ENCODE results near the gene DMAC2L.
A peak's percentile ranks its signal among the peaks of the same experiment; 100 is the strongest.

DMAC2L gene

DNA sequence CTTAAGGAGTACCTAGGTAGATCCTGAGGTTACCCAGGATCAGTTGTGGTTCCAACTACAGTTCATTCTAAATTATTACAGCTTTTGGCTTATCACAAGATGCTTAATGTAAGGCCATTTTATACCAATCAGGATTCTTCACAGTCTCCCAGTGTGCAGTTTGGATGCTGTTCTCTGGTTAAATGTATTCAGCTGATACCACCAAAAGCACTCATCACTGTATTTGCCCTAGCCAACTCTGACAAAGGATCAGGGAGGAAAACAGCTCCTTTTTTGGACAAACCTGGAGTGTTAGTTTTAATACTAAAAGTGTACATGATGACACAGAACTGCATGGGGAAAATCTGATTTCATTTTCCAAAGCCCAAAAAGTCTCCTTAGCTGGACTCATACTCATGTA is 19.5 kb downstream of the DMAC2L start:
- no peak overlapping the region for H3K4me3 ChIP-seq (ENCODE audit: low read length)
- H3K9me3 ChIP-seq (ENCODE audit: control insufficient read depth, low read length) = no peaks in the 10 kb centered on the region
- DNase-seq (ENCODE audit: low read depth) = no peak
- peaks cover 18% of the 10 kb centered on the region for H3K36me3 ChIP-seq (ENCODE audit: control insufficient read depth, insufficient read depth, low read length, severe bottlenecking)
- H3K9ac ChIP-seq (ENCODE audit: low read length) = no peak overlapping the region
- peaks cover 42% of the 10 kb centered on the region for H3K4me1 ChIP-seq (ENCODE audit: control insufficient read depth, insufficient read depth, low read length)
- H3K27me3 ChIP-seq (replicated peaks; ENCODE audit: control insufficient read depth, insufficient read depth, low read length) = no peaks in the 10 kb centered on the region

DNA sequence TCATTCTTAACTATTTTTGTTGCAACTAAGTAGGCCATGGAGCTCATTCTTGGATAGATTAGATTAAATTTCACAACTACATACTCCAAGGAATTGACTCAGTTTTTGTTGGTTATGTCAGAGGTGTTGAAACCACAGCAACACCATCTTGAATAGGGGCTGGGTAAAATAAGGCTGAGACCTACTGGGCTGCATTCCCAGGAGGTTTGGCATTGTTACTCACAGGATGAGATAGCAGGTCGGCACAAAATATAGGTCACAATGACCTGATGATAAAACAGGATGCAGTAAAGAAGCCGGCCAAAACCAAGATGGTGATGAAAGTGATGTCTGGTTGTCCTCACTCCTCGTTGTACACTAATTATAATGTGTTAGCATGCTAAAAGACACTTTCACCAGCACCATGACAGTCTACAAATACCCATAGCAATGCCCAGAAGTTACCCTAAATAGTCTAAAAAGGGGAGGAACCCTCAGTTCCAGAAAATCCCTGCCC is 20.9 kb downstream of the DMAC2L start:
- peak; percentile 79 for DNase-seq (ENCODE audit: low read depth)
- H3K36me3 ChIP-seq (ENCODE audit: control insufficient read depth, insufficient read depth, low read length, severe bottlenecking) = peaks cover 16% of the 10 kb centered on the region
- peaks cover 42% of the 10 kb centered on the region for H3K4me1 ChIP-seq (ENCODE audit: control insufficient read depth, insufficient read depth, low read length)
- H3K4me3 ChIP-seq (ENCODE audit: low read length) = peak overlapping the region; percentile 8
- H3K9me3 ChIP-seq (ENCODE audit: control insufficient read depth, low read length) = no peaks in the 10 kb centered on the region
- no peak overlapping the region for H3K9ac ChIP-seq (ENCODE audit: low read length)
- H3K27me3 ChIP-seq (replicated peaks; ENCODE audit: control insufficient read depth, insufficient read depth, low read length) = no peaks in the 10 kb centered on the region

DNA sequence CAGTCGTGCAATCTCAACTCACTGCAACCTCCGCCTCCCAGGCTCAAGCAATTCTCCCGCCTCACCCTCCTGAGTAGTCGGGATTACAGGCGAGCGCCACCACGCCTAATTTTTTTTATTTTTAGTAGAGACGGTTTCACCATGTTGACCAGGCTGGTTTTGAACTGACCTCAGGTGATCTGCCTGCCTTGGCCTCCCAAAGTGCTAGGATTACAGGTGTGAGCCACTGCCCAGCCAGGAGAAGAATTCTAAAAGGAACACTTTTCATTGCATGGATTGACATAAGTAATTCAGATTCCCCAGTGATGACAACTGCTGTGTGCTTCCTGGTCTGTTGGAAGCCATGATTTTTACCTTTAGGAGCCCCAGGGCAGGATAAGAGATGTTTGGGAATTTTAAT is 22.1 kb downstream of the DMAC2L start:
- Histone ChIP-seq H3K4me3 (ENCODE audit: low read length) (no peak overlapping the region), H3K4me1 (ENCODE audit: control insufficient read depth, insufficient read depth, low read length) (peaks cover 42% of the 10 kb centered on the region), H3K36me3 (ENCODE audit: control insufficient read depth, insufficient read depth, low read length, severe bottlenecking) (peaks cover 14% of the 10 kb centered on the region), H3K9me3 (ENCODE audit: control insufficient read depth, low read length) (no peaks in the 10 kb centered on the region), H3K27me3 (replicated peaks; ENCODE audit: control insufficient read depth, insufficient read depth, low read length) (no peaks in the 10 kb centered on the region), H3K9ac (ENCODE audit: low read length) (no peak overlapping the region)
- DNase-seq (ENCODE audit: low read depth) = no peak

DNA sequence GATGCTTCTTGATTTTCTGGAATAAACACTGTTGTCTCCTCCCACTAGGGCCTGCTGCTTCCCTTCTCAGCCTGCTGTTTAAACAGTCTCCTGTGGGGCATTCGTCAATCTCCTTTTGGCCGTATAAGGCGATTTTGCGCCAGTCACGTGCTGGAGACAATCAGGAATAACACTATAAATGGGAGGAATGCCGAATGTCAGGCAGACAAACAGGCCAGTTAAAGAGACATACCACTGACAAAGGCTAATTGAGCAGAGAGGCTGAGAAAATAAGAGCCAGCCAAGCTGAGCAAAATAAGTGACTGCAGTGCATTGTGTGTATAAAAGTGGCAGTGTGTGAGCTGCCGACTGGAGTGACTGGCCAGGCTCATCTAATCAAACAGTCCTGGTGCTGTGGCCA is 23.3 kb downstream of the DMAC2L start:
- Histone ChIP-seq H3K36me3 (ENCODE audit: control insufficient read depth, insufficient read depth, low read length, severe bottlenecking) (peaks cover 3% of the 10 kb centered on the region), H3K4me3 (ENCODE audit: low read length) (no peak overlapping the region), H3K9ac (ENCODE audit: low read length) (peak overlapping the region; percentile 13), H3K4me1 (ENCODE audit: control insufficient read depth, insufficient read depth, low read length) (peaks cover 42% of the 10 kb centered on the region), H3K9me3 (ENCODE audit: control insufficient read depth, low read length) (no peaks in the 10 kb centered on the region), H3K27me3 (replicated peaks; ENCODE audit: control insufficient read depth, insufficient read depth, low read length) (no peaks in the 10 kb centered on the region)
- no peak for DNase-seq (ENCODE audit: low read depth)

DNA sequence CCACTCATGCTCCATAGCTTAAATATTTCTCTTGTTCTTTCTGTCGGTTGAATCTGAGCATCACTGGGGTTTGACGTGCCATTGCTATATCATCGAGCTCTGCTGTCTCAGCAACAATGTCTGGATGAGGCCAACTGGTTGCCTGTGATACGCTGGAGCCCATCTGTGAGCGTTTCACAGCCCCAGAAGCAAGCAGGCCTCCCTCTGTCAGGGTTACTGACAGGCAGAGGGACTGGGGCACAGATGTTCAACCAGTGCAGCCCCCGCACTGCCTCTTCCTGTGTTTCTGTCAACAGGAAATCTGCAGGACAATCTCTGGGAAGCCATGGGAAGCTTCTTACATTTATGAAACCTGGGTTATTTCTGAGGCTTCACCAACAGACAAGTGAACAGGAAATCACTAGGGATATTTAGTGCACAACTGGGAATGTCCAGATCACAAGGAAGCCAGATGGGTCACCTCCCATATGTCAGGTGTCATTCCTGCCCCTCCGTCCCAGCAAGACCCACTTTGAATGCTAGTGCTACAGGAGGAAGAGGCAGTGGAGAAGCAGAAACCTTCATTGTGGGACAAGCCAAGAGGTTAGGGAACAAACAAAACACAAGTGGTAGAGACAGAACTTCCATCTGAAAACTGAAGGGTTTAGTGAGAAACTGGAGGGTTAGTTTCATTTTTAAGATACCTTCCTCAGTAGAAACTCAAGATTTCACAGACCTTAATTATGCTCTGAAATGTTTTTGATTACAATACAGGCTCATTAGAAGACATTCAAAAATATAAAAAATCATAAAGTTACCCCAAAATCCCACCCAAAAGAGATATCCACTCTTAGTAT is 24.1 kb downstream of the DMAC2L start:
- peak; percentile 54 for DNase-seq (ENCODE audit: low read depth)
- Histone ChIP-seq H3K36me3 (ENCODE audit: control insufficient read depth, insufficient read depth, low read length, severe bottlenecking) (no peaks in the 10 kb centered on the region), H3K4me1 (ENCODE audit: control insufficient read depth, insufficient read depth, low read length) (peaks cover 42% of the 10 kb centered on the region), H3K27me3 (replicated peaks; ENCODE audit: control insufficient read depth, insufficient read depth, low read length) (no peaks in the 10 kb centered on the region), H3K9me3 (ENCODE audit: control insufficient read depth, low read length) (no peaks in the 10 kb centered on the region), H3K4me3 (ENCODE audit: low read length) (no peak overlapping the region), H3K9ac (ENCODE audit: low read length) (peak overlapping the region; percentile 13)

DNA sequence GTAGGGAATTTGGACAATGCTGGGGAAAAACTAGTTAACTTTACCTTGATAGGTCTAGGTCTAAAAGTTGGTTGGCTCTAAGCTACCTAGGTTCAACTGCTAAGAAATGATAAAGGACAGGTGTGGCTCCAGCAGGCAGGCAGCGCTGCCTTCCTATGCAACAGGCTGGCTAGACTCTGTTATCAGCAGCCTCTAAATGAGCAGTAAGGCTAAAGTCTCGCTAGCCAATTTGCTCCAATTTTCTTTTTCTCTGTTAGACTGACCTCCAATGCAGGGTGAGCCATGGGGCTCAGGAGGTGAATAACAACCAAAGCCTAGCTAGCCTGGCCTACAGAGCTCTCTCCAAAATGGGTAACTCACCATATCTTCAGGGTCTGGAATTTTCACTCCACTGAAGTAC is 26.5 kb downstream of the DMAC2L start:
- no peaks in the 10 kb centered on the region for H3K9me3 ChIP-seq (ENCODE audit: control insufficient read depth, low read length)
- no peaks in the 10 kb centered on the region for H3K27me3 ChIP-seq (replicated peaks; ENCODE audit: control insufficient read depth, insufficient read depth, low read length)
- DNase-seq (ENCODE audit: low read depth) = no peak
- no peak overlapping the region for H3K4me3 ChIP-seq (ENCODE audit: low read length)
- peaks cover 37% of the 10 kb centered on the region for H3K4me1 ChIP-seq (ENCODE audit: control insufficient read depth, insufficient read depth, low read length)
- no peak overlapping the region for H3K9ac ChIP-seq (ENCODE audit: low read length)
- no peaks in the 10 kb centered on the region for H3K36me3 ChIP-seq (ENCODE audit: control insufficient read depth, insufficient read depth, low read length, severe bottlenecking)

DNA sequence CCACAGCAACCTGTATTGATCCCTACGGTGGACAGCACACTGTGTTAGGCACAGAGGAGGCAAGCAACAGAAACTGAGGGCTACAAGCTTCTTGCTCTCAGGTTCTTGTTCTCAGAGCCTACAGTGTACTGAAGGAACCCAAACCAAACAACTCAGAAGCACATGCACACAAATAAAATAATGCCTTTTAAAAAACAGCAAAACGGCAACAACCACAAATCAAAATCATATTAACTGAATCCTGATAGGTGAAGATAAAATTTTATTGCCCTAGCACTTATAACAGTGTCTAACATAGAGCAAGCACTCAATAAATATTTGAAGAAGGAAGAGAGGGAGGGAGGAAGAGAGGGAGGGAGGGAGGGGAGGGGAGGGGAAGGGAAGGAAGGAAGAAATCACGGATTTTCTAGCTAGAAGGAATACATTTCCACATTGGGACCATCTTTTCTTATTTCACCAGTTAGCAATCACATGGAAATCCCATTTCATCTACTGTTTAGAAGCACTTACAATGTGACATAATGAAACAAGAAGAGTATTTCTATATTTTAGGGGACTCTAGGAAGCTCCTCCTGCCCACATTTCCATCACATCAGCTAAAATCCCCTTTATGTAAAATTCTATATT is 27.2 kb downstream of the DMAC2L start:
- H3K9me3 ChIP-seq (ENCODE audit: control insufficient read depth, low read length) = no peaks in the 10 kb centered on the region
- DNase-seq (ENCODE audit: low read depth) = no peak
- H3K4me3 ChIP-seq (ENCODE audit: low read length) = no peak overlapping the region
- no peaks in the 10 kb centered on the region for H3K36me3 ChIP-seq (ENCODE audit: control insufficient read depth, insufficient read depth, low read length, severe bottlenecking)
- peaks cover 44% of the 10 kb centered on the region for H3K4me1 ChIP-seq (ENCODE audit: control insufficient read depth, insufficient read depth, low read length)
- H3K27me3 ChIP-seq (replicated peaks; ENCODE audit: control insufficient read depth, insufficient read depth, low read length) = no peaks in the 10 kb centered on the region
- no peak overlapping the region for H3K9ac ChIP-seq (ENCODE audit: low read length)

DNA sequence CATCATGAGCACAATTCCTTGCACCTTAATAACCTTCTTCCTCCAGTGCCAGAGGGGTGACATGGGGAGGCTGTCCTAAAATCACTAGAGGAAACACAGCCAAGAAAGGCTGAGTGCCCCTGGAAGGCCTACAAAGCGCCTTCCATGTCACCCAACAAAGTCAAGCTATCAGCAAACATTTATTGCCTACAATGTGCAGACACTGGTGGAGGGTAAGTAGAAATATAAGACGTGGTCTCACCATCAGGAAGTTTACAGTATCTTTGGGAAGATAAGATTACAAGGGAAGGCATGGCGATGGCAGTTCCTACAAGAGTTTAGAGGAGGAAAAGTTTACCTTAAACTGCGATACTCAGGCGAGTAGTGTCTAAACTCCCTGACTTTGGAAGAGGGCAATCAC is 27.9 kb downstream of the DMAC2L start:
- no peak overlapping the region for H3K9ac ChIP-seq (ENCODE audit: low read length)
- peaks cover 44% of the 10 kb centered on the region for H3K4me1 ChIP-seq (ENCODE audit: control insufficient read depth, insufficient read depth, low read length)
- H3K36me3 ChIP-seq (ENCODE audit: control insufficient read depth, insufficient read depth, low read length, severe bottlenecking) = no peaks in the 10 kb centered on the region
- H3K27me3 ChIP-seq (replicated peaks; ENCODE audit: control insufficient read depth, insufficient read depth, low read length) = no peaks in the 10 kb centered on the region
- no peak overlapping the region for H3K4me3 ChIP-seq (ENCODE audit: low read length)
- DNase-seq (ENCODE audit: low read depth) = no peak
- H3K9me3 ChIP-seq (ENCODE audit: control insufficient read depth, low read length) = no peaks in the 10 kb centered on the region

DNA sequence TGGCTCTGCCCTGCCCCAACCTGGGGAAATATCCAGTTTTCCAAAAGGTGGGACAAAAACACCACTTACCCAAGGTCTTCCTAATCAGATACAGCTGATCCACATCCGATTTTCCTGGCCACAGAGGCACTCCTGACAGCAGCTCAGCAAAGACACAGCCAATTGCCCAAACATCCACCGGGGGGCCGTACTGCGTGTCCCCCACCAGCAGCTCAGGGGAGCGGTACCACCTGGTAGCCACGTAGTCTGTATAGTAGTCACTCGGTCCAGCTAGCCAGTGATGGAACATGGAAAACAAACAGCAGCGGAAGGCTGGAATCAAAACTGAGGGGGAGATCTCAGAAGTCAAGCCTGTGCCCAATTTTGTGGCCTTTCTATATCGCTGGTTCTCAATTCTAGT is 28.8 kb downstream of the DMAC2L start:
- Histone ChIP-seq H3K9me3 (ENCODE audit: control insufficient read depth, low read length) (no peaks in the 10 kb centered on the region), H3K4me1 (ENCODE audit: control insufficient read depth, insufficient read depth, low read length) (peaks cover 38% of the 10 kb centered on the region), H3K36me3 (ENCODE audit: control insufficient read depth, insufficient read depth, low read length, severe bottlenecking) (no peaks in the 10 kb centered on the region), H3K27me3 (replicated peaks; ENCODE audit: control insufficient read depth, insufficient read depth, low read length) (no peaks in the 10 kb centered on the region), H3K9ac (ENCODE audit: low read length) (no peak overlapping the region), H3K4me3 (ENCODE audit: low read length) (no peak overlapping the region)
- DNase-seq (ENCODE audit: low read depth) = no peak

DNA sequence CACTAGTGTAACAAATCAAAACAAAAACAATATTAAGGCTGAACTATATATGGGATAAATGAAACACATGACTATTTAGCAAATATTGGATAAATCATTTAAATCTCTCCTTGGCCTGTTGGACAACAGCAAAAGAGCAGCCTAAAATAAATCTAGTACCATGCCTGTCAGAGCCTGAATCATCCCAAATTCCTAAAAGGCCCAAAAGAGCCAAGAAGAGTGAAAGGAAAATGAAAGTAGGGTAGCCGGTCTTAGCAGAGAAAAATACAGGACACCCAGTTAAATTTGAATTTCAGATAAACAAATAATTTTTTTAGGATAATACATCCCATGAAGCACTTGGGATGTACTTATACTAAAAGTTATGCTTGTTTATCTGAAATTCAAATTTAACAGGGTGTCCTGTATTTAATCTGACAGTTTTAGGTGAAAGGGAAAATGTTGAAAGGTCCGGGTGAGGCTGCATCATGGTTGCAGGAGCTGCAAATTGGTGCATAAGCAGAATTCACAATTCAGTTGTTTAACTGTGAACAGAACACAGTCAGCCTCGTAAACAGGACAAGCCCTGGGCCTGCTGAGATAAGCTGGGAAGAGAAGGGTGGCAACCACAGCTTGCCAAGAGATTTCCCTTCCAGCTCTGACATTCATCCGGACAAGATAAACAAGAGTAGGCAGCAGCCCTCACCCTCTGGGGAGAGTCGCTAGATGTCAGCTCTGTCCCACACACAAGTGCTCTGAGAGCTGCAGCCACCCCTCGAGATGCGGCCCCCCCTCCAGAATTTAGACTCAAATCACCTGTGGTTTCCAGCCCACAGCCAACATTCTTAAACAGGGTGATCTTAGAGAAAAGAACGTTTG is 30.3 kb downstream of the DMAC2L start:
- Histone ChIP-seq H3K4me1 (ENCODE audit: control insufficient read depth, insufficient read depth, low read length) (peaks cover 39% of the 10 kb centered on the region), H3K9ac (ENCODE audit: low read length) (peak overlapping the region; percentile 73), H3K9me3 (ENCODE audit: control insufficient read depth, low read length) (no peaks in the 10 kb centered on the region), H3K4me3 (ENCODE audit: low read length) (peak overlapping the region; percentile 73), H3K36me3 (ENCODE audit: control insufficient read depth, insufficient read depth, low read length, severe bottlenecking) (no peaks in the 10 kb centered on the region), H3K27me3 (replicated peaks; ENCODE audit: control insufficient read depth, insufficient read depth, low read length) (no peaks in the 10 kb centered on the region)
- peak; percentile 64 for DNase-seq (ENCODE audit: low read depth)

DNA sequence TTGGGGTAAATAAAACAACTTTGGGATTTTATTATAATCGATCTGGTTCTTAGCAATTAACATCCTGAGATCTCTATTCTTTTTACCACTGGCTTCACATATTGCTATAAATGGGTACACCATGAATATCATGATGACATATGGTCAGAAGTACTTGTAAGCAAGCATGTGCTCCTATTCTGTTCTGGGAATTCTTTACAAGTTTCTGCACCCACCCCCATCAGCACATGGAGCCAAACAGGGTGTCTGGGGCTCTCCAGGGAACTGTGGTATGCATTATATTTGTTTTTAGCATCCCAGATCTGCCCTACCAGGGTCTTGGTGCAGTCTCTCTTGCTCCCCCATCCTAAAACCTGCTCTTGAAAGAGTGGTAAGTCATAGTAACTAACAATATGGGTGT is 31.3 kb downstream of the DMAC2L start:
- Histone ChIP-seq H3K4me3 (ENCODE audit: low read length) (no peak overlapping the region), H3K9me3 (ENCODE audit: control insufficient read depth, low read length) (no peaks in the 10 kb centered on the region), H3K36me3 (ENCODE audit: control insufficient read depth, insufficient read depth, low read length, severe bottlenecking) (no peaks in the 10 kb centered on the region), H3K9ac (ENCODE audit: low read length) (peak overlapping the region; percentile 73), H3K4me1 (ENCODE audit: control insufficient read depth, insufficient read depth, low read length) (peaks cover 45% of the 10 kb centered on the region), H3K27me3 (replicated peaks; ENCODE audit: control insufficient read depth, insufficient read depth, low read length) (no peaks in the 10 kb centered on the region)
- DNase-seq (ENCODE audit: low read depth) = no peak
